K562 (cell line): ENCODE results near the gene POLD1.

ENCODE experiments used
- BHLHE40 ChIP-seq: IDR thresholded peaks from 2 replicates; pipeline ENCODE4 v1.6.1; 2011; ENCODE audit warnings: low read length, improper control_type of control experiment
- CEBPB ChIP-seq: fragments of 450-650 bp; IDR thresholded peaks from 2 replicates; pipeline ENCODE4 v1.6.1; 2016; ENCODE audit warnings: missing genetic modification characterization, missing compliant biosample characterization
- CREBBP ChIP-seq: IDR thresholded peaks from one replicate; pipeline ENCODE4 v1.6.1; 2012; ENCODE audit warnings: low read depth, mild to moderate bottlenecking, control low read depth, inconsistent platforms, low read length
- ESRRB ChIP-seq: fragments of 250-450 bp; sonication (Bioruptor Pico); IDR thresholded peaks from 2 replicates; pipeline ENCODE4 v1.5.0; 2020; ENCODE audit warnings: mild to moderate bottlenecking, moderate library complexity, borderline replicate concordance
- GTF2F1 ChIP-seq: IDR thresholded peaks from 2 replicates; pipeline ENCODE4 v1.6.1; 2011; ENCODE audit warnings: low read depth, low read length, improper control_type of control experiment
- POLR2A ChIP-seq: fragments of 450-650 bp; conservative IDR thresholded peaks from 2 replicates; pipeline ENCODE4 v1.6.1; 2016
- POLR2AphosphoS2 ChIP-seq: IDR thresholded peaks from 2 replicates; pipeline ENCODE4 v1.6.1; 2012; ENCODE audit warnings: low read length, improper control_type of control experiment
- RFX5 ChIP-seq: IDR thresholded peaks from 2 replicates; pipeline ENCODE4 v1.6.1; 2011; ENCODE audit warnings: low read depth, mild to moderate bottlenecking, improper control_type of control experiment, low read length
- TF ChIP-seq, protein P1 (sequence below), 2 experiments: fragments of 450-650 bp in 1 of 2; sonication (generic) in 1 of 2; formaldehyde crosslinking in 1 of 2; IDR thresholded peaks in 1 of 2; conservative IDR thresholded peaks in 1 of 2; 2 replicates each; pipeline versions ENCODE4 v1.6.1 to v1.8.1; 2016 to 2023; ENCODE audit warnings: mild to moderate bottlenecking in 2 of 2, moderate library complexity in 2 of 2, inconsistent platforms in 1 of 2, missing genetic modification reagents in 1 of 2
- TF ChIP-seq, protein P2 (sequence below): fragments of 450-650 bp; IDR thresholded peaks from 2 replicates; pipeline ENCODE4 v1.6.1; 2017; ENCODE audit warnings: antibody characterized with exemption
- TF ChIP-seq, protein P3 (sequence below), 3 experiments: IDR thresholded peaks in 2 of 3; conservative IDR thresholded peaks in 1 of 3; 2 replicates each; pipeline ENCODE4 v1.5.1; 2011 to 2012; ENCODE audit warnings: low read length in 3 of 3, mild to moderate bottlenecking in 3 of 3, control low read depth in 2 of 3, improper control_type of control experiment in 1 of 3, inconsistent platforms in 1 of 3, low read depth in 1 of 3, mixed read lengths in 1 of 3, moderate library complexity in 1 of 3; ENCODE audit not compliant: insufficient read depth in 2 of 3
- TF ChIP-seq, protein P4 (sequence below): sonication (generic); formaldehyde crosslinking; IDR thresholded peaks from 2 replicates; pipeline ENCODE4 v1.8.0; 2022; ENCODE audit warnings: mild to moderate bottlenecking, low read depth, missing genetic modification reagents
- TF ChIP-seq, protein P5 (sequence below): fragments of 250-450 bp; sonication (Bioruptor Pico); IDR thresholded peaks from 2 replicates; pipeline ENCODE4 v1.4.0; 2020; ENCODE audit warnings: mild to moderate bottlenecking, moderate library complexity

DNA sequence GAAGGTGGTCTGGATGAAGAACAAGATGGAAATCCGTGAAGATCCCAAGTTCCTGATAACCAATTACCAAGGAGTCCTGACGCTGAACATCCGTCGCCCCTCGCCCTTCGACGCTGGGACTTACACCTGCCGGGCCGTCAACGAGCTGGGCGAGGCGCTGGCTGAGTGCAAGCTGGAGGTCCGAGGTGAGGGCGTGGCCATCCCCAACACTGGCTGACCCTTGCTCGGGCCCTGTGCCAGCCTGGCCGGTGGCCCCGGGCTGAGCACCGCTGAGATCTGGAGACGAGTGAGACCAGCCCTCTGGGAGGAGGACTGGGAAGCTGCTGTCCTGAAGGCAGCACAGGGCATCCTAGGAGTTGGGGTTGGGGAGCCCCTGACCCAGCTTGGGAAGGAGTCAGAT is 80.2 kb downstream of the POLD1 start:
- TF ChIP-seq, protein P1, sequence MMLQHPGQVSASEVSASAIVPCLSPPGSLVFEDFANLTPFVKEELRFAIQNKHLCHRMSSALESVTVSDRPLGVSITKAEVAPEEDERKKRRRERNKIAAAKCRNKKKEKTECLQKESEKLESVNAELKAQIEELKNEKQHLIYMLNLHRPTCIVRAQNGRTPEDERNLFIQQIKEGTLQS (IDR thresholded peaks at IDR 0.05), result no peak
- TF ChIP-seq, protein P1 (CRISPR knock-in tag; conservative IDR thresholded peaks at IDR 0.05), result no peak
- no peak for TF ChIP-seq POLR2A
- TF ChIP-seq, protein P2, sequence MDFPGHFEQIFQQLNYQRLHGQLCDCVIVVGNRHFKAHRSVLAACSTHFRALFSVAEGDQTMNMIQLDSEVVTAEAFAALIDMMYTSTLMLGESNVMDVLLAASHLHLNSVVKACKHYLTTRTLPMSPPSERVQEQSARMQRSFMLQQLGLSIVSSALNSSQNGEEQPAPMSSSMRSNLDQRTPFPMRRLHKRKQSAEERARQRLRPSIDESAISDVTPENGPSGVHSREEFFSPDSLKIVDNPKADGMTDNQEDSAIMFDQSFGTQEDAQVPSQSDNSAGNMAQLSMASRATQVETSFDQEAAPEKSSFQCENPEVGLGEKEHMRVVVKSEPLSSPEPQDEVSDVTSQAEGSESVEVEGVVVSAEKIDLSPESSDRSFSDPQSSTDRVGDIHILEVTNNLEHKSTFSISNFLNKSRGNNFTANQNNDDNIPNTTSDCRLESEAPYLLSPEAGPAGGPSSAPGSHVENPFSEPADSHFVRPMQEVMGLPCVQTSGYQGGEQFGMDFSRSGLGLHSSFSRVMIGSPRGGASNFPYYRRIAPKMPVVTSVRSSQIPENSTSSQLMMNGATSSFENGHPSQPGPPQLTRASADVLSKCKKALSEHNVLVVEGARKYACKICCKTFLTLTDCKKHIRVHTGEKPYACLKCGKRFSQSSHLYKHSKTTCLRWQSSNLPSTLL, result no peak
- TF ChIP-seq, protein P3, sequence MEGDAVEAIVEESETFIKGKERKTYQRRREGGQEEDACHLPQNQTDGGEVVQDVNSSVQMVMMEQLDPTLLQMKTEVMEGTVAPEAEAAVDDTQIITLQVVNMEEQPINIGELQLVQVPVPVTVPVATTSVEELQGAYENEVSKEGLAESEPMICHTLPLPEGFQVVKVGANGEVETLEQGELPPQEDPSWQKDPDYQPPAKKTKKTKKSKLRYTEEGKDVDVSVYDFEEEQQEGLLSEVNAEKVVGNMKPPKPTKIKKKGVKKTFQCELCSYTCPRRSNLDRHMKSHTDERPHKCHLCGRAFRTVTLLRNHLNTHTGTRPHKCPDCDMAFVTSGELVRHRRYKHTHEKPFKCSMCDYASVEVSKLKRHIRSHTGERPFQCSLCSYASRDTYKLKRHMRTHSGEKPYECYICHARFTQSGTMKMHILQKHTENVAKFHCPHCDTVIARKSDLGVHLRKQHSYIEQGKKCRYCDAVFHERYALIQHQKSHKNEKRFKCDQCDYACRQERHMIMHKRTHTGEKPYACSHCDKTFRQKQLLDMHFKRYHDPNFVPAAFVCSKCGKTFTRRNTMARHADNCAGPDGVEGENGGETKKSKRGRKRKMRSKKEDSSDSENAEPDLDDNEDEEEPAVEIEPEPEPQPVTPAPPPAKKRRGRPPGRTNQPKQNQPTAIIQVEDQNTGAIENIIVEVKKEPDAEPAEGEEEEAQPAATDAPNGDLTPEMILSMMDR (IDR thresholded peaks at IDR 0.05 in 2 of 3, conservative IDR thresholded peaks at IDR 0.05 in 1 of 3; ENCODE audit: insufficient read depth in 2 of 3, low read depth in 1 of 3, low read length in 3 of 3), result no peak
- no peak for TF ChIP-seq ESRRB
- no peak for TF ChIP-seq RFX5
- no peak for TF ChIP-seq POLR2AphosphoS2
- TF ChIP-seq, protein P4, sequence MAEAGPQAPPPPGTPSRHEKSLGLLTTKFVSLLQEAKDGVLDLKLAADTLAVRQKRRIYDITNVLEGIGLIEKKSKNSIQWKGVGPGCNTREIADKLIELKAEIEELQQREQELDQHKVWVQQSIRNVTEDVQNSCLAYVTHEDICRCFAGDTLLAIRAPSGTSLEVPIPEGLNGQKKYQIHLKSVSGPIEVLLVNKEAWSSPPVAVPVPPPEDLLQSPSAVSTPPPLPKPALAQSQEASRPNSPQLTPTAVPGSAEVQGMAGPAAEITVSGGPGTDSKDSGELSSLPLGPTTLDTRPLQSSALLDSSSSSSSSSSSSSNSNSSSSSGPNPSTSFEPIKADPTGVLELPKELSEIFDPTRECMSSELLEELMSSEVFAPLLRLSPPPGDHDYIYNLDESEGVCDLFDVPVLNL (CRISPR knock-in tag), result no peak
- TF ChIP-seq, protein P5, sequence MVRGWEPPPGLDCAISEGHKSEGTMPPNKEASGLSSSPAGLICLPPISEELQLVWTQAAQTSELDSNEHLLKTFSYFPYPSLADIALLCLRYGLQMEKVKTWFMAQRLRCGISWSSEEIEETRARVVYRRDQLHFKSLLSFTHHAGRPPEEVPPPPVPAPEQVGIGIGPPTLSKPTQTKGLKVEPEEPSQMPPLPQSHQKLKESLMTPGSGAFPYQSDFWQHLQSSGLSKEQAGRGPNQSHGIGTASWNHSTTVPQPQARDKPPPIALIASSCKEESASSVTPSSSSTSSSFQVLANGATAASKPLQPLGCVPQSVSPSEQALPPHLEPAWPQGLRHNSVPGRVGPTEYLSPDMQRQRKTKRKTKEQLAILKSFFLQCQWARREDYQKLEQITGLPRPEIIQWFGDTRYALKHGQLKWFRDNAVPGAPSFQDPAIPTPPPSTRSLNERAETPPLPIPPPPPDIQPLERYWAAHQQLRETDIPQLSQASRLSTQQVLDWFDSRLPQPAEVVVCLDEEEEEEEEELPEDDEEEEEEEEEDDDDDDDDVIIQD (CRISPR knock-in tag), result no peak
- no peak for TF ChIP-seq BHLHE40
- no peak for TF ChIP-seq CREBBP
- no peak for TF ChIP-seq GTF2F1
- no peak for TF ChIP-seq CEBPB (tag)
